RWPE1 (cell line): ENCODE measurements around the gene INSYN2B.

Source experiments
- CTCF ChIA-PET: fragments of 350-600 bp; sonication (Branson Sonifier 250); formaldehyde crosslinking; extraction: SDS; loops from one replicate; lab custom pipeline; 2021; lab: Yijun Ruan, JAX
- POLR2A ChIA-PET: fragments of 400-600 bp; formaldehyde crosslinking; extraction: SDS; loops from one replicate; lab custom pipeline; 2020; ENCODE audit warnings: antibody characterized with exemption; ENCODE audit not compliant: low non-redundant PET; lab: Yijun Ruan, JAX
- DNase-seq: peaks from one replicate; pipeline ENCODE4 v3.0.0; 2012; ENCODE audit warnings: low spot score
- H3K27ac ChIP-seq: fragments of 450-650 bp; 2 replicates; pipeline ENCODE4 v1.5.1; 2017
- TF ChIP-seq, protein P1 (sequence below): fragments of 450-650 bp; conservative IDR thresholded peaks from 2 replicates; pipeline ENCODE4 v1.5.1; 2017; ENCODE audit warnings: low read depth, mild to moderate bottlenecking

The INSYN2B gene

GRCh38 chr5:169880012-169880663, 100.2 kb downstream of the INSYN2B start:
- TF ChIP-seq, protein P1, sequence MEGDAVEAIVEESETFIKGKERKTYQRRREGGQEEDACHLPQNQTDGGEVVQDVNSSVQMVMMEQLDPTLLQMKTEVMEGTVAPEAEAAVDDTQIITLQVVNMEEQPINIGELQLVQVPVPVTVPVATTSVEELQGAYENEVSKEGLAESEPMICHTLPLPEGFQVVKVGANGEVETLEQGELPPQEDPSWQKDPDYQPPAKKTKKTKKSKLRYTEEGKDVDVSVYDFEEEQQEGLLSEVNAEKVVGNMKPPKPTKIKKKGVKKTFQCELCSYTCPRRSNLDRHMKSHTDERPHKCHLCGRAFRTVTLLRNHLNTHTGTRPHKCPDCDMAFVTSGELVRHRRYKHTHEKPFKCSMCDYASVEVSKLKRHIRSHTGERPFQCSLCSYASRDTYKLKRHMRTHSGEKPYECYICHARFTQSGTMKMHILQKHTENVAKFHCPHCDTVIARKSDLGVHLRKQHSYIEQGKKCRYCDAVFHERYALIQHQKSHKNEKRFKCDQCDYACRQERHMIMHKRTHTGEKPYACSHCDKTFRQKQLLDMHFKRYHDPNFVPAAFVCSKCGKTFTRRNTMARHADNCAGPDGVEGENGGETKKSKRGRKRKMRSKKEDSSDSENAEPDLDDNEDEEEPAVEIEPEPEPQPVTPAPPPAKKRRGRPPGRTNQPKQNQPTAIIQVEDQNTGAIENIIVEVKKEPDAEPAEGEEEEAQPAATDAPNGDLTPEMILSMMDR, result no peak
- CTCF ChIA-PET, result interaction anchor here (0.6 kb wide), 1 partner anchor 12 kb away, joined by 3 read pairs; no protein-coding TSS in a partner anchor
- POLR2A ChIA-PET, result no interaction called here
- H3K27ac ChIP-seq, result no peak overlapping the region
- no peak for DNase-seq

GRCh38 chr5:169876386-169876785, 103.9 kb downstream of the INSYN2B start:
- DNase-seq, result no peak
- no peak overlapping the region for H3K27ac ChIP-seq
- TF ChIP-seq, protein P1, result no peak
- ChIA-PET CTCF (no interaction called here), POLR2A (no interaction called here)

DNA sequence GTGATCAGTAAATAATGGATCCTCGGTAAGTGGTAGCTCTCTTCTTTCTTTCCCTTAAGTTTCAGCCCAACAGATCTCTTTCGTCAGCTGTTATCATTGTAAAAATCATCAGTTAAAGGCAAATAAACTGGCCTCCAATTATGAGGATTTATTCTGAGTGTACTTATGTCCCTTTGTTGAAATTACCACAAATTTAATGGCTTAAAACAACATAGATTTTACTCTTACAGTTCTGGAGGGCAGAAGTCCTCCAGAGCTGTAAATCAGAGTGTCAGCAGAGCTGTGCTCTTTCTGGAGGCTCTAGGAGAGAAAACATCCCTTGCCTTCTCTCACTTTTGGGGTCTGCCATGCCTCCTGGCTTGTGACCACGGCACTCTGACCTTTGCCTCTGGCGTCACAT, 104.6 kb downstream of the INSYN2B start:
- DNase-seq, result no peak
- no peak overlapping the region for H3K27ac ChIP-seq
- TF ChIP-seq, protein P1, result no peak
- POLR2A ChIA-PET, result no interaction called here
- CTCF ChIA-PET, result no interaction called here

GRCh38 chr5:169875091-169875728, 105.1 kb downstream of the INSYN2B start:
- no peak for DNase-seq
- ChIA-PET POLR2A (no interaction called here), CTCF (no interaction called here)
- no peak overlapping the region for H3K27ac ChIP-seq
- TF ChIP-seq, protein P1, result no peak

- no peak overlapping the region for H3K27ac ChIP-seq
- ChIA-PET POLR2A (no interaction called here), CTCF (no interaction called here)
- TF ChIP-seq, protein P1, result no peak
- DNase-seq, result no peak
Measured at GRCh38 chr5:169874621-169875020, 105.7 kb downstream of the INSYN2B start.

DNA sequence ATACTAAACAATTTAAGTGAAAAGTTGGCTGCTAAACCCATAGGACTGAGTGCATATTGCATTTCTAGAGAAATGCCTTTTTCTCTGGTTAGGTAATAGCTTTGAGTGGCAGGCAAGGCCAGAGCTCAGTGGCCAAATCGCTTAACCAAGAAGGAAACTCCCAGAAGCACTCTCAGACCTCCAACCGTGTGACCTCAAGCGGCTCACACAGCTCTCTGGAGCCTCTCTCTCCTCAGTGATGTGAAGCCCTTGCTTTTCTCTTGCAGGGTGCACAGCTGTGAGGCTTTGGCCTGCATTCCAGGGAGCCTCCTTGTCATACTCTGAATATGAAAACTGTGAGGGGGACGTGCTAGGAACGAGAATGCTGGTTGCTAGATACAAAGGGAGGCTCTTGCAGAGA, 106.7 kb downstream of the INSYN2B start:
- TF ChIP-seq, protein P1, result no peak
- no peak overlapping the region for H3K27ac ChIP-seq
- no peak for DNase-seq
- CTCF ChIA-PET, result no interaction called here
- POLR2A ChIA-PET, result no interaction called here
